Ureter (tissue), 1 donor: ENCODE results near the gene VIT. TPM values are rescaled to one million over a fixed set of nuclear protein-coding genes. Genes with fewer than 3 reads are reported as not detected.

Source experiments
- DNase-seq: peaks from one replicate; pipeline ENCODE4 v3.0.0-alpha.2; 2020; ENCODE audit warnings: low spot score
- total RNA-seq: library from RNA; stranded (reverse); gene quantifications from one replicate; pipeline ENCODE4 v1.2.4, GENCODE V29; 2023
- donor health status: DM: yes; HTN: yes; CAD: no.

VIT gene
- total RNA-seq, 1 donor from 2014 or later, result 7.4 TPM

- DNase-seq, result no peak
Observed at GRCh38 chr2:36769106-36769505, 72.6 kb downstream of the VIT start.

GRCh38 chr2:36770542-36771287 is 74.2 kb downstream of the VIT start:
- DNase-seq, result no peak

GRCh38 chr2:36771671-36772070 is 75.2 kb downstream of the VIT start:
- DNase-seq, result no peak

GRCh38 chr2:36773947-36774346 is 77.4 kb downstream of the VIT start:
- DNase-seq, result no peak

- DNase-seq, result no peak
Observed at GRCh38 chr2:36775261-36775660, 78.8 kb downstream of the VIT start.

- DNase-seq, result no peak
Observed at GRCh38 chr2:36775806-36776205, 79.3 kb downstream of the VIT start.

GRCh38 chr2:36777272-36777671 is 80.8 kb downstream of the VIT start:
- DNase-seq, result no peak

GRCh38 chr2:36777788-36778187 is 81.3 kb downstream of the VIT start:
- DNase-seq, result no peak

GRCh38 chr2:36779462-36779861 is 83.0 kb downstream of the VIT start:
- no peak for DNase-seq

GRCh38 chr2:36780231-36780839 is 83.8 kb downstream of the VIT start:
- DNase-seq, result no peak

GRCh38 chr2:36781907-36782720 is 85.6 kb downstream of the VIT start:
- DNase-seq, result no peak

- no peak for DNase-seq
Observed at GRCh38 chr2:36783246-36783645, 86.7 kb downstream of the VIT start.

- peak; percentile 68 for DNase-seq
Observed at GRCh38 chr2:36785179-36785795, 88.8 kb downstream of the VIT start.

- no peak for DNase-seq
Observed at GRCh38 chr2:36789181-36789804, 92.8 kb downstream of the VIT start.

- no peak for DNase-seq
Observed at GRCh38 chr2:36792951-36793350, 96.4 kb downstream of the VIT start.

GRCh38 chr2:36797324-36798070 is 101.0 kb downstream of the VIT start:
- no peak for DNase-seq

GRCh38 chr2:36798724-36799123 is 102.2 kb downstream of the VIT start:
- no peak for DNase-seq

- DNase-seq, result no peak
Observed at GRCh38 chr2:36800381-36800780, 103.9 kb downstream of the VIT start.

GRCh38 chr2:36801088-36801487 is 104.6 kb downstream of the VIT start:
- DNase-seq, result no peak

GRCh38 chr2:36802952-36803351 is 106.4 kb downstream of the VIT start:
- no peak for DNase-seq

- DNase-seq, result no peak
Observed at GRCh38 chr2:36805635-36806224, 109.2 kb downstream of the VIT start.
